HL-60/S4 treated with retinoic acid at 250 ng/mL for 4 days and 3 days (cell line): ENCODE measurements around the gene CNTROB.
"Not testable (repeated sequence)": the region's sequence is repeated elsewhere in the genome, so short reads cannot be mapped to it uniquely, and the experiment has no call there.

ENCODE experiments used
- in situ Hi-C: fragments of 300-500 bp; cut with MboI; formaldehyde crosslinking; loops from 2 replicates; pipeline ENCODE4 v1.7.0; 2022; ENCODE audit warnings: low sequenced_read_pairs

Gene CNTROB

GRCh38 chr17:7940034-7940433, 8.0 kb downstream of the CNTROB start:
- in situ Hi-C loops: no loop called here

DNA sequence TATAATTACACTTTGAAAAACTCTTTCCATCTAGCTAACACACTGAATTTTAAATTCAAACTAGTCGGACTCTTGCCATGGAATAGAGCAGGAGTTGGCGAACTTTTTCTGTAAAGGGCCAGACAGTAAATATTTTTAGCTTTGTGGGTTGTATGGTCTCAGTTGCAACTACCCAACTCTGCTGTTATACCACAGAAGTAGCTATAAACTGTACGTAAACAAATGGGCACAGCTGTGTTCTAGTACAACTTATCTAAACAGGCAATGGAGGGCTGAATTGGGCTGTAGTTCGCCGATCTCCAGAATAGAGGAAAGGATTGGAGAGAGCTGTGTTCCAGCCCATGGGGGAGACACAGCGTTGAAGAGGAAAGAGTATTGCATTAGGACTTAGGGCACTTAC, 8.7 kb downstream of the CNTROB start:
- in situ Hi-C loops: no loop called here

- in situ Hi-C loops: no loop called here
Measured at GRCh38 chr17:7943291-7943690, 11.3 kb downstream of the CNTROB start.

GRCh38 chr17:7944326-7944725, 12.3 kb downstream of the CNTROB start:
- in situ Hi-C loops: no loop called here

- in situ Hi-C loops: no loop called here
Measured at GRCh38 chr17:7945651-7946050, 13.6 kb downstream of the CNTROB start.

DNA sequence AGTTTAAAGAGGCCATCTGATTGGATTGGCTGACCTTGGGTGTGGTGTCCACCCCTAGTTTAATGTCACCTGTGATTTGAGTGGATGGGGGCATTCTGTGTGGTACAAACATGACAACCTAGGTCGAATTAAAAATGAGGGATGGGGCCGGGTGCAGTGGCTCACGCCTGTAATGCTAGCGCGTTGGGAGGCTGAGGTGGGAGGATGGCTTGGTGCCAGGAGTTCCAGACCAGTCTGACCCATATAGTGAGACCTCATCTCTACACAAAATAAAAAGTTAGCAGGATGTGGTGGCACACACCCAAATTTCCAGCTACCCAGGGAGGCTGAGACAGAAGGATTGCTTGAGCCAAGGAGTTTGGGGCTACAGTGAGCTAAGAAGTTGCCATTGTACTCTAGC, 14.4 kb downstream of the CNTROB start:
- in situ Hi-C loops: no loop called here

- in situ Hi-C loops: no loop called here
Measured at GRCh38 chr17:7947651-7948050, 15.6 kb downstream of the CNTROB start.

GRCh38 chr17:7950578-7950977, 18.6 kb downstream of the CNTROB start:
- in situ Hi-C loops: no loop called here

DNA sequence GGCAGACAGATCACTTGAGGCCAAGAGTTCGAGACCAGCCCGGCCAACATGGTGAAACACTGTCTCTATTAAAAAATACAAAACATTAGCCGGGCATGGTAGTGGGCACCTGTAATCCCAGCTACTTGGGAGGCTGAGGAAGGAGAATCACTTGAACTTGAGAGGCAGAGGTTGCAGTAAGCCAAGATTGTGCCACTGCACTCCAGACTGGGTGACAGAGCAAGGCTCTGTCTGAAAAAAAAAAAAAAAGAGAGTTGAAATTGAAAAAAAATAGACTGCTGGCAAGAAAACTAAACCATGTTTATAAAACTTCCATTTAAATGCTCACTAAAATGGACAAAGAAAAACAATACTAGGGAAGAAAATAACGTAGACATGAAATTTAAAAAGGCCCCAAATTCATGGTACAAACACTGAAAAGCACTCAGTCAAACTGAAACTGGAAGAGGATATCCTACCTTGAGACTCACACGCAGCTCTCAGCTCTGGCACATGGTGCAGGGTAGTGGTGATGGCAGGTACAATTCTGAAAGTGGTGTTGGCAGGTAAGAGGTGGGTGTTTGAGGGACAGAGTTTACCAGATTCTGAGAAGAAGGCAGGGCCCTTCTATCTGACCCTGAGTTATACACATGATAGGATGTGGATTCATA, 19.3 kb downstream of the CNTROB start:
- in situ Hi-C loops: no loop called here

- in situ Hi-C loops: not testable (repeated sequence)
Measured at GRCh38 chr17:7953266-7953665, 21.3 kb downstream of the CNTROB start.

DNA sequence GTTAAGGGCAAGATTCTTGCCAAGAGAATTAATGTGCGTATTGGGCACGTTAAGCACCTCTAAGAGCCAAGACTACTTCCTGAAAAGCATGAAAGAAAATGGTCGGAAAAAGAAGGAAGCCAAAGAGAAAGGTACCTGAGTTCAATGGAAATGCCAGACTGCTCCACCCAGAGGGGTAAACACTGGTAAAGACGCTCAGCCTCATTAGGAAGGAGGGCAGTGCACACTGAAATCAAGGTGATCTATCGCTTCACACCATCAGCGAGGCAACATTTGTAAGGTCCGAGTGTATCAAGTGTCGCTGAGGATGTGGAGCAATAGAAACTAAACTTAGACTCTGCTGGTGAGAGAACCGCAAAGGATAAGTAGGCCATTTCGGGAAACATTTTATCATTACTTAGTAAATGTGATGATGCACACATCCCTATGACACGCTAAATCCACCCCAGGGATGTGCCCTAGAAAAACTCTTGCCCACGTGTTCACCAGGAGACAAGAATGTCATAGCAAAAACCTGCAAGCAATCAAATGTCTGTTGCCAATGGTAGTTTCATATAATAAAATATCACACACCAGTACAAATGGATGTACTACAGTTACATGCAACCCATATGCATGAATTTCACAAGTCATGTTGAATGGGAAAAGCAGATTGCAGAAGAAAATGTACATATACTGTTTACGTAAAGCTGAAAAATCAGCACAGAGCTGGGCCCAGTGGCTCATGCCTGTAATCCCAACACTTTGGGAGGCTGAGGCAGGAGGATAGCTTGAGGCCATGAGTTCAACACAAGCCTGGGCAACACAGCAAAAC, 23.6 kb downstream of the CNTROB start:
- in situ Hi-C loops: no loop called here

GRCh38 chr17:7956228-7956965, 24.4 kb downstream of the CNTROB start:
- in situ Hi-C loops: no loop called here

GRCh38 chr17:7959503-7960253, 27.7 kb downstream of the CNTROB start:
- in situ Hi-C loops: no loop called here

GRCh38 chr17:7961421-7961820, 29.4 kb downstream of the CNTROB start:
- in situ Hi-C loops: no loop called here

GRCh38 chr17:7967751-7968150, 35.7 kb downstream of the CNTROB start:
- in situ Hi-C loops: no loop called here

GRCh38 chr17:7969433-7969832, 37.4 kb downstream of the CNTROB start:
- in situ Hi-C loops: no loop called here

GRCh38 chr17:7971651-7972050, 39.6 kb downstream of the CNTROB start:
- in situ Hi-C loops: no loop called here

DNA sequence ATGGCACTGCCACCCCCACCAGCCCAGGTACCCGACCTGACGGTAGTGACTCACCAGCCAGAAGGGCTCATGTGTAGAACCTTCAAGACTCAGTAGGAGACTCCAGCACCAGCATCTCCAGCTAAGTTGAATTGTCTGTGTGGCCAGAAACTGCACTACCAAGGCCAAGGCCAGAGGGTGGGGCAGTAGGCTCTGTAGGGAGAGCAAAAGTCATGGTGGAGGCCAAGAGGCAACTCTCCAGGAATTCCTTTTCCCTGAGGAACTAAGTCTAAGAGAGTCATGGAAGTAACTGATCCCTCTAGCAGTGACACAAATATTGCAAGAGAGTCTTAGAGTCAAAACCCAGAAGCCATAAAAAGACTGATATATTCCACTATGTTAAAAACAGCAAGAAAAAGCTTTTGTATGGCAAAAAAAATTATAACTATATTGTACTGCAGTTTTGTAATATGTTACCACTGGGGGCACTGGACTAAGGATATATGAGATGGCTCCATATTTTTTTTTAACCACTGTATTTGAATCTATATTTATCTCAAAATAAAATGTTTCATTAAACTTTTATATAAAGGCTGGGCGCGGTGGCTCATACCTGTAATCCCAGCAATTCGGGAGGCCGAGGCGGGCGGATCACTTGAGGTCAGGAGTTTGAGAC, 40.3 kb downstream of the CNTROB start:
- in situ Hi-C loops: no loop called here

DNA sequence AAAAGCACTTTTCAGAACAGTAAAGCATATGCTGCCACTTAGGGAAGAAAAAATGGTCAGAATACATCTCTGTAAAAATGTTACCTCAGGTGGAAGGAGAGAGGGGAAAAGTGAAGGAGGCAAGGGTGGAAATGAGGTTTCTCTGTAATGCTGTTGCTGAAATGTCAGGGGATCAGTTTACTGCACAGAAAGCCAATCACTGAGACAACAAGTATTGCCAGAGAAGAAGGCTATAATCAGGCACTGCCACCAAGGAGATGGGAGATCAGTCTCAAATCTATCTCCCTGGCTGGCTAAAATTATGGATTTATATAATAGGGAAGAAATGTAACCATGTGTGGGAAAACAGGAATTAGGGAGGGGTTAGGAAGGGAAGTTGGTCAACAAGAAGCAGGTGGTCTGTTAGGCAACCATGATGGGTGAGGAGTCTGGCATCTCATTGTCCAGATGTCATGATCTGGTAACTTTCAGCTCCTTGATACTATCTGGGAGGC, 42.7 kb downstream of the CNTROB start:
- in situ Hi-C loops: no loop called here

GRCh38 chr17:7977039-7977438, 45.0 kb downstream of the CNTROB start:
- in situ Hi-C loops: no loop called here
